Gastrocnemius medialis (tissue), 4 donors: ENCODE data around the gene ARPC5L. TPM values are rescaled to one million over a fixed set of nuclear protein-coding genes. Genes with fewer than 3 reads are reported as not detected.

Experiments used
- ATAC-seq, 2 donors: fragments of 150-250 bp; one replicate each; pipeline ENCODE4 v1.9.1; 2016
- DNase-seq, 2 donors: peaks; one replicate each; pipeline ENCODE4 v3.0.0-alpha.2; 2019
- H3K27ac ChIP-seq, 4 donors: fragments of 200-600 bp; sonication (generic); 1 replicate in 1 of 4; 2 replicates in 3 of 4; pipeline ENCODE4 v1.5.1; 2016 to 2018; ENCODE audit warnings: mild to moderate bottlenecking in 2 of 4, moderate library complexity in 1 of 4
- H3K27me3 ChIP-seq, 3 donors: fragments of 200-600 bp; sonication (generic) in 2 of 3; 1 replicate in 1 of 3; 2 replicates in 2 of 3; pipeline versions ENCODE4 v1.5.1 to v1.6.0; 2016 to 2019; ENCODE audit warnings: mild to moderate bottlenecking in 1 of 3, moderate library complexity in 1 of 3
- H3K36me3 ChIP-seq, 2 donors: fragments of 200-600 bp; sonication (generic) in 1 of 2; one replicate each; pipeline ENCODE4 v1.5.1; 2017 to 2018
- H3K4me1 ChIP-seq, 2 donors: fragments of 200-600 bp; sonication (generic) in 1 of 2; one replicate each; pipeline ENCODE4 v1.5.1; 2016 to 2017; ENCODE audit warnings: mild to moderate bottlenecking in 2 of 2
- H3K4me3 ChIP-seq, 4 donors: fragments of 200-600 bp; sonication (generic) in 3 of 4; 1 replicate in 1 of 4; 2 replicates in 3 of 4; pipeline ENCODE4 v1.5.1; 2016 to 2019; ENCODE audit warnings: mild to moderate bottlenecking in 2 of 4
- H3K9me3 ChIP-seq, 3 donors: fragments of 200-600 bp; sonication (generic) in 2 of 3; 1 replicate in 1 of 3; 2 replicates in 2 of 3; pipeline ENCODE4 v1.5.1; 2016 to 2019
- POLR2A ChIP-seq, 2 donors: fragments of 450-650 bp; IDR thresholded peaks; one replicate each; pipeline ENCODE4 v1.6.1; 2017; ENCODE audit warnings: antibody characterized with exemption in 2 of 2, mild to moderate bottlenecking in 2 of 2, moderate library complexity in 2 of 2
- in situ Hi-C, 4 donors: fragments of 200-750 bp; cut with MboI; loops; one replicate each; pipeline versions ENCODE4 v1.15.0 to v1.8.0; 2017; ENCODE audit warnings: low sequenced_read_pairs in 4 of 4
- intact Hi-C: fragments of 100-400 bp; cut with DNase I; formaldehyde crosslinking; loops from one replicate; pipeline ENCODE4 v1.15.1; 2023; ENCODE audit warnings: low total_unique reads
- total RNA-seq, 4 donors: library from RNA; depleted of rRNA; stranded (reverse); fragments of >200 nt; gene quantifications; one replicate each; pipeline versions ENCODE4 v1.1.0 to v1.2.3, GENCODE V29; 2016
- TF ChIP-seq, protein P1 (sequence below), 5 experiments: fragments of 450-650 bp in 3 of 5; fragments of 200-600 bp in 2 of 5; sonication (generic) in 2 of 5; IDR thresholded peaks in 4 of 5; conservative IDR thresholded peaks in 1 of 5; 1 replicate in 4 of 5; 2 replicates in 1 of 5; pipeline ENCODE4 v1.5.1; 2016 to 2019; ENCODE audit warnings: antibody characterized with exemption in 5 of 5, mild to moderate bottlenecking in 3 of 5, moderate library complexity in 3 of 5

ARPC5L gene
- total RNA-seq, 4 donors from 2014 or later: 28.9 to 47.1 (median 29.2) TPM

DNA sequence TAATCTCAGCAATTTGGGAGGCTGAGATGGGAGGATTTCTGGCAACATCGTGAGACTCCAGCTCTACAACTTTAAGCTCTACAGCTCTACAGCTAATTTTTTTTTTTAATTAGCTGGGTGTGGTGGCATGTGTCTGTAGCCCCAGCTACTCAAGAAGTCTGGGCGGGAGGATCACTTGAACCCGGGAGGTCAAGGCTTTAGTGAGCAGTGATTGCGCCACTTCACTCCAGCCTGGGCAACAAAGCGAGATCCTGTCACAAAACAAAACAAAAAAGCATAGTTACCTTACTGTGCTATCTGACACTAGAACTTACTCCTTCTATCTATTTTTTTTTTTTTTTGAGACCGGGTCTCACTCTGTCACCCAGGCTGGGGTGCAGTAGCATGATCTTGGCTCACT, 15.0 kb upstream of the ARPC5L start:
- Histone ChIP-seq H3K36me3 (no peaks in the 10 kb centered on the region), H3K4me1 (peaks cover 12 to 22% of the 10 kb centered on the region in 2 donors), H3K27ac (no peak overlapping the region), H3K9me3 (no peaks in the 10 kb centered on the region), H3K4me3 (no peak overlapping the region), H3K27me3 (no peaks in the 10 kb centered on the region)
- intact Hi-C loops: no loop called here
- in situ Hi-C loops: loop anchor here in 2 of 4 donors (5.0 to 10.0 kb wide), 2 partner anchors 52 to 75 kb away; partner anchors contain the start of gene NR6A1 (in 1 of the 2)
- TF ChIP-seq, protein P1, sequence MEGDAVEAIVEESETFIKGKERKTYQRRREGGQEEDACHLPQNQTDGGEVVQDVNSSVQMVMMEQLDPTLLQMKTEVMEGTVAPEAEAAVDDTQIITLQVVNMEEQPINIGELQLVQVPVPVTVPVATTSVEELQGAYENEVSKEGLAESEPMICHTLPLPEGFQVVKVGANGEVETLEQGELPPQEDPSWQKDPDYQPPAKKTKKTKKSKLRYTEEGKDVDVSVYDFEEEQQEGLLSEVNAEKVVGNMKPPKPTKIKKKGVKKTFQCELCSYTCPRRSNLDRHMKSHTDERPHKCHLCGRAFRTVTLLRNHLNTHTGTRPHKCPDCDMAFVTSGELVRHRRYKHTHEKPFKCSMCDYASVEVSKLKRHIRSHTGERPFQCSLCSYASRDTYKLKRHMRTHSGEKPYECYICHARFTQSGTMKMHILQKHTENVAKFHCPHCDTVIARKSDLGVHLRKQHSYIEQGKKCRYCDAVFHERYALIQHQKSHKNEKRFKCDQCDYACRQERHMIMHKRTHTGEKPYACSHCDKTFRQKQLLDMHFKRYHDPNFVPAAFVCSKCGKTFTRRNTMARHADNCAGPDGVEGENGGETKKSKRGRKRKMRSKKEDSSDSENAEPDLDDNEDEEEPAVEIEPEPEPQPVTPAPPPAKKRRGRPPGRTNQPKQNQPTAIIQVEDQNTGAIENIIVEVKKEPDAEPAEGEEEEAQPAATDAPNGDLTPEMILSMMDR (IDR thresholded peaks at IDR 0.05 in 4 of 5, conservative IDR thresholded peaks at IDR 0.05 in 1 of 5): no peak
- no peak for TF ChIP-seq POLR2A (IDR thresholded peaks at IDR 0.05)
- ATAC-seq (no peak), DNase-seq (no peak)

DNA sequence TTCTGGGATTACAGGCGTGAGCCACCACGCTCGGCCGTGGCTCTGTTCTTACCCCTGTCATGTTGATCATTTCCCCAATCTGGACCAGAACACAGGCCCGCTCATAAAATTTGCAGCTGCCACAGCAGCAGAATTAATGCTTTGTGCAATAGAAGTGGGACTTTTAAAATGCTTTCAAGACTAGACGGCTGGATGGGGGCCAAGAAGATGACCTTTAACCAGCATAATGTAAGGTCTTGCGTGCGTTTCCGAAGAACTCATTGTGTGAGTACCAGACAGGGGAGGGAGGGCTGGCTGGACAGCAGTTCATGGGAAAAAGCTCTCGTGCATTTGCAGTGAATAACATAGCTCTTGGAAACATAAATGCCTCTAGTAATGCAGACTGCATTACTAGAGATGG, 12.1 kb upstream of the ARPC5L start:
- DNase-seq (no peak), ATAC-seq (no peak)
- in situ Hi-C loops: loop anchor here in 3 of 4 donors (5.0 to 10.0 kb wide), 2 partner anchors 55 to 78 kb away; partner anchors contain the start of gene NR6A1 (in 3 of the 3)
- Histone ChIP-seq H3K27ac (peak overlapping the region; percentile 11 to 93 (median 39)), H3K27me3 (no peaks in the 10 kb centered on the region), H3K4me3 (no peak overlapping the region), H3K9me3 (no peaks in the 10 kb centered on the region), H3K36me3 (no peaks in the 10 kb centered on the region), H3K4me1 (peaks cover 28 to 32% of the 10 kb centered on the region in 2 donors)
- intact Hi-C loops: no loop called here
- TF ChIP-seq, protein P1 (IDR thresholded peaks at IDR 0.05 in 4 of 5, conservative IDR thresholded peaks at IDR 0.05 in 1 of 5): no peak
- TF ChIP-seq POLR2A (IDR thresholded peaks at IDR 0.05): no peak

DNA sequence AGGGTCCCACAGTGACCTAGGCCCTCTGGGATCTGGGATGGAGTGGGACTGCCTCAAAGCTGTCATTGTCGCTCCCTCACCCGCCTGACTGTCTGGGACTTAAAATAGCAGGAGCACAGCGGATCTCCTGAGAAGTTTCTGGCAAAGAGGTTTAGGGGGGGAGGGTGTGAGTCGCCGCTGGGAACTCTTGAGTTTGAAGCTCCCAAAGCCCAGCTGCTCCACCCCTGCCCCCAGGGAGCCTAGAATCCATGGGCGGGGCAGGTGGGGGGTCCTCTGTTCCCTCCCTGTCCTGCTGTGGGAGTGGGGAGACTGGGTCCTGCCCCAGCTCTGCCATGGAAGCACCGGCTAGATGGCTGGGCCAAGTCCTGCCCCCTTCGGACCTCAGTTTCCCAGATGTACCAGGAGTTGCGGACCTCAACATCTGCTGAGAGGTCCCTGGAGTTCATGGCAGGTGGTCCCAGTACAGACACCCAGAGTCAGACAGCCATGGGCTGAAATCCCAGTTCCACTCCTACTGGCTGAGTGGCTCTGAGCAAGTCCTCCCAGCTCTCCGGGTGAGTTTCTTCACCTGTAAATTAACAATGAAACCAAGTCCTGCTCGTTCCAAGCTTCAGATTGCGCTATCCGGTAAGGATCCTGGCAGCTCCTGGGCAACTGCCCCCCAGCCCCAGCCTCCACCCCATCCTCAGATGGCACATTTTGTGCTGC, 9.7 kb upstream of the ARPC5L start:
- in situ Hi-C loops (loop anchor here in 2 of 4 donors (5.0 kb wide), 1 partner anchor 80 kb away; the partner anchor contains the start of gene NR6A1 (in 2 of the 2)), intact Hi-C loops (loop anchor here (1.0 kb wide), 2 partner anchors 12 to 80 kb away; no protein-coding TSS in a partner anchor)
- Histone ChIP-seq H3K27ac (peak overlapping the region; percentile 80 to 93 (median 90)), H3K36me3 (peaks cover 0 to 6% of the 10 kb centered on the region in 2 donors), H3K4me3 (peak overlapping the region; percentile 35 to 59 (median 50)), H3K9me3 (no peaks in the 10 kb centered on the region), H3K4me1 (peaks cover 28 to 32% of the 10 kb centered on the region in 2 donors), H3K27me3 (no peaks in the 10 kb centered on the region)
- ATAC-seq: peak; percentile 69 to 72
- TF ChIP-seq, protein P1 (IDR thresholded peaks at IDR 0.05 in 4 of 5, conservative IDR thresholded peaks at IDR 0.05 in 1 of 5): no peak
- TF ChIP-seq POLR2A (IDR thresholded peaks at IDR 0.05): peak; percentile 35 to 49
- DNase-seq: peak; percentile 81 to 88

DNA sequence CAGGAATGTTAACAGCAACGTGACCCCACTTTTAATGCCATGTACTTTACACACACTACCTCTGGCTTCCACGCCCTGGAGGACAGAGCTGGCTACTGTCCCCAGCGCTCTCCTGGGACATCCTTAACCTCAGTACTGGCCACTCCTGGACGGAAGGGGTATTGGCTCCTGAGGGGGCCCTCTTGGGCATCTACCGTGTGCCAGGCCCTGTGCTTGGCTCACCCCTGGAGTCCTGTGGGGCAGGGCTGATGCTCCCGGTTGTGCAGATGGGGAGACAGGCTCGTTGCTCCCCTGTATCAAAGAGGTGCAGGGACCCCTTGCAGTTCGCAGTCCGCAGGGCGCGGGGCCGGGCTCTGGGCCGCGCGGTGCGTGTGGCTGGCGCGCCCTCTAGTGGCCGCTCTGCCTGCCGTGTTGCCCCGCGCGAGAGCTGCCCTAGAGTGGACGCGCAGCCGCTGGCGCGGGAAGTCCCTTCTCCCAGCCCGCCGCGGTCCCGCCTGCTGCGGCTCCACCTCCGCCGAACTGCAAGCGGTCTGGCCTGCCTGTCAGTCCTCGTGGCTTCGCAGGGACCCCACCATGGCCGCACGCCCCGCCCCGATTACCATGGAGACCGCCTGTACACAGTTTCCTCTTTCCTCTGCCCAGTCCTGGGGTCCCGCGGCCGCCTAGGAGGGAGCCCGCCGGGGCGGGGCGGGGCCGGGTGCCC, 8.9 kb upstream of the ARPC5L start, which contains the start of gene WDR38:
TSS of gene WDR38 (plus strand) at position 632 of the 703 bp plus-strand sequence. CDS start 72 bp downstream, outside the sequence.
- ATAC-seq (peak; percentile 86 to 88), DNase-seq (peak; percentile 88 to 94)
- in situ Hi-C loops (loop anchor here in 2 of 4 donors (5.0 kb wide), 1 partner anchor 81 kb away; the partner anchor contains the start of gene NR6A1 (in 2 of the 2)), intact Hi-C loops (loop anchor here (1.0 kb wide), 2 partner anchors 13 to 81 kb away; no protein-coding TSS in a partner anchor)
- Histone ChIP-seq H3K4me3 (peak within 1 kb of the TSS; percentile 35 to 59 (median 50)), H3K27ac (peak within 1 kb of the TSS; percentile 80 to 93 (median 90)), H3K9me3 (no peaks in the 10 kb centered on the region), H3K4me1 (peaks cover 28 to 32% of the 10 kb centered on the region in 2 donors), H3K36me3 (peaks cover 0 to 13% of the 10 kb centered on the region in 2 donors), H3K27me3 (no peaks in the 10 kb centered on the region)
- TF ChIP-seq, protein P1 (IDR thresholded peaks at IDR 0.05 in 4 of 5, conservative IDR thresholded peaks at IDR 0.05 in 1 of 5): peak; percentile 95 to 100 (median 100)
- TF ChIP-seq POLR2A (IDR thresholded peaks at IDR 0.05): no peak
